Loucy (cell line): ENCODE results near the gene FAM120AOS.

Experiments used
- H2AFZ ChIP-seq: fragments of 200-600 bp; sonication (generic); 2 replicates; pipeline ENCODE4 v1.6.0; 2016; ENCODE audit warnings: antibody characterized with exemption, mild to moderate bottlenecking, low read length, moderate library complexity
- H3F3A ChIP-seq: fragments of 200-600 bp; 2 replicates; pipeline ENCODE4 v1.6.0; 2016; ENCODE audit warnings: antibody characterized with exemption, low read depth, mild to moderate bottlenecking
- H3K27me3 ChIP-seq: fragments of 200-600 bp; sonication (generic); 2 replicates; pipeline ENCODE4 v1.6.1; 2014; ENCODE audit warnings: low read length, mild to moderate bottlenecking; ENCODE audit not compliant: insufficient read depth, poor library complexity, severe bottlenecking
- H3K36me3 ChIP-seq: fragments of 200-600 bp; sonication (generic); 2 replicates; pipeline ENCODE4 v1.6.1; 2016; ENCODE audit warnings: low read length; ENCODE audit not compliant: insufficient read depth
- H3K4me1 ChIP-seq: fragments of 200-600 bp; sonication (generic); 2 replicates; pipeline ENCODE4 v1.5.1; 2014; ENCODE audit warnings: low read length, mild to moderate bottlenecking; ENCODE audit not compliant: insufficient read depth, poor library complexity, severe bottlenecking
- H3K4me2 ChIP-seq: fragments of 200-600 bp; sonication (generic); 2 replicates; pipeline ENCODE4 v1.6.0; 2014; ENCODE audit warnings: antibody characterized with exemption, low read length, low read depth, mild to moderate bottlenecking; ENCODE audit not compliant: poor library complexity, severe bottlenecking
- H3K4me3 ChIP-seq: fragments of 200-600 bp; sonication (generic); 2 replicates; pipeline ENCODE4 v1.5.1; 2014; ENCODE audit warnings: low read length, mild to moderate bottlenecking, mixed read lengths; ENCODE audit not compliant: poor library complexity, severe bottlenecking
- H3K79me2 ChIP-seq: fragments of 200-600 bp; sonication (generic); 2 replicates; pipeline ENCODE4 v1.6.1; 2014; ENCODE audit warnings: low read length; ENCODE audit not compliant: insufficient read depth
- H3K9ac ChIP-seq: fragments of 200-600 bp; sonication (generic); 2 replicates; pipeline ENCODE4 v1.6.0; 2014; ENCODE audit warnings: mild to moderate bottlenecking, low read depth, low read length, moderate library complexity; ENCODE audit not compliant: poor library complexity, severe bottlenecking
- H3K9me2 ChIP-seq: fragments of 200-600 bp; sonication (generic); replicated peaks from 2 replicates; pipeline ENCODE4 v1.6.1; 2016; ENCODE audit warnings: low read depth, low read length, mixed read lengths
- H3K9me3 ChIP-seq: fragments of 200-600 bp; sonication (generic); 2 replicates; pipeline ENCODE4 v1.6.1; 2014; ENCODE audit warnings: mild to moderate bottlenecking, antibody characterized with exemption, low read length, low read depth; ENCODE audit not compliant: insufficient read depth
- H4K20me1 ChIP-seq: fragments of 200-600 bp; sonication (generic); 2 replicates; pipeline ENCODE4 v1.6.0; 2014; ENCODE audit warnings: antibody characterized with exemption, low read length, mild to moderate bottlenecking; ENCODE audit not compliant: insufficient read depth, poor library complexity, severe bottlenecking
- EZH2phosphoT487 ChIP-seq: fragments of 200-600 bp; IDR thresholded peaks from 2 replicates; pipeline ENCODE4 v1.6.1; 2018; ENCODE audit warnings: antibody characterized with exemption, mild to moderate bottlenecking, moderate library complexity, borderline replicate concordance
- TF ChIP-seq, protein P1 (sequence below): fragments of 200-600 bp; sonication (generic); conservative IDR thresholded peaks from 2 replicates; pipeline ENCODE4 v1.5.1; 2014; ENCODE audit warnings: mild to moderate bottlenecking, antibody characterized with exemption, low read length

The FAM120AOS gene

DNA sequence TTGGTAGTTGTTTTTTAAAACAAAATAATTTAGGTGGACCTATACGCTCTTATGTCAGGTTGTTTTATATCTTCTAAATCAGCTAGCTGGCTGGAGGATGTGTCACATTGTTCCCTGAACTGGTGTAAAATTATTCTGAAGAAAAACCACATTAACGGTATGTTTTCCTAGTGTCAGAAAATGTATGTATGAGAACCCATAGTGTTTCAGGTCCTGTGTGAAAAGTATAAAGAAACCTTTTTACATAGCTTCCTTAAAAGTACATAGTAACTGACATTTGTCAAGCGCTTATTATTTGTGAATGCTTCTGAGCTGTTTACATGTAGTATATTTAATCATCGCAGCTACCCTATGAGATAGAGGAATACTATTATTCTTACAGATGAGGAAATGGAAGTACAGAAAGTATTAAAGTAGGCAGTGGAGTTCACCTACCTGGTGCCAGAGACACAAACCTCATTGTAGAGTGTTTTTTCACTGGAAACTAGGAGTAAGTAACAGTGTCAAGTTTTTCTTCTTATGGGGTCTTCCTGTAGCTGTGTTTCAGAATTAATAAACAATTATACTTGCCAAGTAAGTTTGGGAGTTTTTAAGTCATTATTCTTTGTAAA is 10.4 kb upstream of the FAM120AOS start:
- H4K20me1 ChIP-seq = peaks cover 89% of the 10 kb centered on the region
- peak overlapping the region; percentile 12 for H3K4me3 ChIP-seq

DNA sequence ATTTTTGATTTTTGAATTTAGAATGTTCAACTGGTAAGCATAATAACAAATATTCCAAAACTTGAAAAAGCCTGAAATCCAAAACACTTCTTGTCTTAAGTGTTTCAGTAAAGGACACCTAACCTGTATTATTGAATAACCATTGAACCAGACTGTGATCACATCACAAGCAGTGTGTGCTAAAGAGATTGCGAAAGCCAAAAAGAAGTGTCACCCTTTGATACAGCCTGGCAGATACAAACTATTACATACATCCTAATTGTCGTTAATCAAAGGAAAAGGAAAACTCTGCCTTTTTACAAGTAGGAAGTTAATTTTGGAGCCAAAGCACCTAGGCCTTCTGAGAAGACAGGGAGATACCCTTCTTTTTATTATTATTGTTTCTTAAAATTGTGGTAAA is 8.4 kb upstream of the FAM120AOS start:
- H2AFZ ChIP-seq = no peak overlapping the region
- no peak overlapping the region for H3K4me3 ChIP-seq
- H3K79me2 ChIP-seq = peaks cover 99% of the 10 kb centered on the region
- peaks cover 91% of the 10 kb centered on the region for H4K20me1 ChIP-seq
- H3K9me2 ChIP-seq = no peaks in the 10 kb centered on the region
- no peak overlapping the region for H3K4me2 ChIP-seq
- no peaks in the 10 kb centered on the region for H3K27me3 ChIP-seq
- no peak for TF ChIP-seq EZH2phosphoT487
- TF ChIP-seq, protein P1, sequence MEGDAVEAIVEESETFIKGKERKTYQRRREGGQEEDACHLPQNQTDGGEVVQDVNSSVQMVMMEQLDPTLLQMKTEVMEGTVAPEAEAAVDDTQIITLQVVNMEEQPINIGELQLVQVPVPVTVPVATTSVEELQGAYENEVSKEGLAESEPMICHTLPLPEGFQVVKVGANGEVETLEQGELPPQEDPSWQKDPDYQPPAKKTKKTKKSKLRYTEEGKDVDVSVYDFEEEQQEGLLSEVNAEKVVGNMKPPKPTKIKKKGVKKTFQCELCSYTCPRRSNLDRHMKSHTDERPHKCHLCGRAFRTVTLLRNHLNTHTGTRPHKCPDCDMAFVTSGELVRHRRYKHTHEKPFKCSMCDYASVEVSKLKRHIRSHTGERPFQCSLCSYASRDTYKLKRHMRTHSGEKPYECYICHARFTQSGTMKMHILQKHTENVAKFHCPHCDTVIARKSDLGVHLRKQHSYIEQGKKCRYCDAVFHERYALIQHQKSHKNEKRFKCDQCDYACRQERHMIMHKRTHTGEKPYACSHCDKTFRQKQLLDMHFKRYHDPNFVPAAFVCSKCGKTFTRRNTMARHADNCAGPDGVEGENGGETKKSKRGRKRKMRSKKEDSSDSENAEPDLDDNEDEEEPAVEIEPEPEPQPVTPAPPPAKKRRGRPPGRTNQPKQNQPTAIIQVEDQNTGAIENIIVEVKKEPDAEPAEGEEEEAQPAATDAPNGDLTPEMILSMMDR = no peak
- no peaks in the 10 kb centered on the region for H3K36me3 ChIP-seq
- H3K9ac ChIP-seq = no peak overlapping the region
- H3F3A ChIP-seq = no peaks in the 10 kb centered on the region
- H3K4me1 ChIP-seq = peaks cover 68% of the 10 kb centered on the region
- H3K9me3 ChIP-seq = no peaks in the 10 kb centered on the region

More for the DNA sequence above, 10.4 kb upstream of the FAM120AOS start:
- H3K36me3 ChIP-seq = no peaks in the 10 kb centered on the region
- H3K79me2 ChIP-seq = peaks cover 99% of the 10 kb centered on the region
- no peaks in the 10 kb centered on the region for H3K9me3 ChIP-seq
- TF ChIP-seq, protein P1 = no peak
- no peak for TF ChIP-seq EZH2phosphoT487
- H3F3A ChIP-seq = no peaks in the 10 kb centered on the region
- H3K4me1 ChIP-seq = peaks cover 64% of the 10 kb centered on the region
- no peak overlapping the region for H2AFZ ChIP-seq
- no peaks in the 10 kb centered on the region for H3K27me3 ChIP-seq
- peak overlapping the region; percentile 24 for H3K4me2 ChIP-seq
- H3K9ac ChIP-seq = peak overlapping the region; percentile 14
- no peaks in the 10 kb centered on the region for H3K9me2 ChIP-seq

GRCh38 chr9:93461414-93461743 is 8.0 kb upstream of the FAM120AOS start:
- Histone ChIP-seq H3K9me3 (no peaks in the 10 kb centered on the region), H3K4me1 (peaks cover 70% of the 10 kb centered on the region), H3K36me3 (no peaks in the 10 kb centered on the region), H3K27me3 (no peaks in the 10 kb centered on the region), H3K9ac (no peak overlapping the region), H3K79me2 (peaks cover 99% of the 10 kb centered on the region), H3K4me2 (peak overlapping the region; percentile 48), H3K4me3 (no peak overlapping the region), H3F3A (no peaks in the 10 kb centered on the region), H2AFZ (no peak overlapping the region), H4K20me1 (peaks cover 91% of the 10 kb centered on the region), H3K9me2 (no peaks in the 10 kb centered on the region)
- TF ChIP-seq, protein P1 = no peak
- no peak for TF ChIP-seq EZH2phosphoT487
